NCI-H128 (cell line): Measurements from ENCODE around the gene PTPRCAP.
A peak's percentile ranks its signal among the peaks of the same experiment; 100 is the strongest.
"Not testable (repeated sequence)": the region's sequence is repeated elsewhere in the genome, so short reads cannot be mapped to it uniquely, and the experiment has no call there.

Experiments
- DNase-seq: peaks from one replicate; lab custom pipeline; 2025; ENCODE audit not compliant: unreplicated experiment; lab: John Stamatoyannopoulos, UW

PTPRCAP gene

DNA sequence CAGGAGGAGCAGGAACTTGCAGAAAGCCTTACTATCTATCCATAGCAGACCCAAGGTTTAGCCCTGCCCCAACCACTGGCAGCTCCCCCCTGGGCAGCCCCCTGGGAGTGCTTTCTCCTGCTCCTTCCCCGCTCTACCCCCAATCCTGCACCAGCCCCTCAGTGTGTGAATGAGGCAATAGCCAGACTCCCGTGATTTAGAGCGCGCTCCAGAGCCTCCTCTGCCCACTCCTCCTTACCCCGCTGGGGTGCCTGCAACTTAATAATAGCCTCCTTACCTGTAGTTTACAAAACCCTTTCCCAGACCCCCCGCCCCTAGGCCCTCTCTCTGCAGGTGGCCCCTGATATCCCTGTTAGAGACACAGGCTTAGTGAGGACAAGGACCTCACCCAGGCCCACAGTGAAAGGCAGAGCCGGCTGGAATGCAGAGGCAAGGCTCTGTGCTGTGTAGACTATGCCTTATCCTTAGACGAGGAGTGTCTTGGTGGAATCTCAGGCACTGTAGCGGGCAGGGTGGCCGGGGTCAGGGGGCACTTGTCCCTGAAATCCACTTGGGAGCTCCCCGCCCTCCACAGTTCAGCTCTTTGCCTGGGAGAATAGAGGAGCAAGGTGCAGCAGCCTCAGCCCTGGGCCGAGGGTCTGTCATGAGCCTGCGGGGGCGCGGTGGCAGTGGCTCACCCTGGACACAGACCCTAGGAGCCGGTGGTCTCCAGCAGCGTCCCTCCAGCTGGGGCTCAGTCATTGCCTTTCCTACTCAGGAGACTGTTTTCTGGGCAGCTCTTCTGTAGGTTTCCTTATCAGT, 26.3 kb downstream of the PTPRCAP start:
- DNase-seq: no peak

GRCh38 chr11:67410369-67410831, 27.1 kb downstream of the PTPRCAP start:
- DNase-seq: no peak

DNA sequence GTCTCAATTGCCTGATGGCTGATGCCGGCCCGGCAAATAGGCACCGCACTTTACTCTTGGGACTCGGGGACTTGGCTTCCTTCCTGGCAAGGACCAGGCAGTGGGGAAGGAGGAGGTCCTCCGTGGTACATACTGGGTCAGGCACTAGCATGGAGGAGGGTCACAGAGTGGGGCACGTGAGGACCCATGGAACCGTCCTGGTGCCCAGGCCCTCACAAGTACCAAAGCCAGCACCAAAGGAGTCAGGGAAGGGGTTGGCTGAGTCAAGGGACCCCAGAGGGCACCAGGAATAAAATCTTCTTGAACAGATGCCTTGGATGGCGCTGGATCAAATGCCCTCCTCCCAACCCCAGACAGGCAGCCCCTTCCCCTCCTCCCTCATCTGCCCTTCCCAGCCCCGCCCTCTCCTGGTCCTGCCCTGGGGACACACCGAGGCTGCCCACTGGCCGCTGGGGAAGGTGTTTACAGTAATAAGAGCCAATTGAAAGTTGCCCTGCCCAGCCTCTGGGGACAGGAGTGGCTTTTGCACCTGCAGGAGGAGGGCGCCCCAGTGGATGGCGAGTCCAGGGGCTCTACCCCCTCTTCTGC, 27.6 kb downstream of the PTPRCAP start:
- no peak for DNase-seq

- no peak for DNase-seq
These were observed 28.2 kb downstream of the PTPRCAP start for GRCh38 chr11:67409261-67409666.

DNA sequence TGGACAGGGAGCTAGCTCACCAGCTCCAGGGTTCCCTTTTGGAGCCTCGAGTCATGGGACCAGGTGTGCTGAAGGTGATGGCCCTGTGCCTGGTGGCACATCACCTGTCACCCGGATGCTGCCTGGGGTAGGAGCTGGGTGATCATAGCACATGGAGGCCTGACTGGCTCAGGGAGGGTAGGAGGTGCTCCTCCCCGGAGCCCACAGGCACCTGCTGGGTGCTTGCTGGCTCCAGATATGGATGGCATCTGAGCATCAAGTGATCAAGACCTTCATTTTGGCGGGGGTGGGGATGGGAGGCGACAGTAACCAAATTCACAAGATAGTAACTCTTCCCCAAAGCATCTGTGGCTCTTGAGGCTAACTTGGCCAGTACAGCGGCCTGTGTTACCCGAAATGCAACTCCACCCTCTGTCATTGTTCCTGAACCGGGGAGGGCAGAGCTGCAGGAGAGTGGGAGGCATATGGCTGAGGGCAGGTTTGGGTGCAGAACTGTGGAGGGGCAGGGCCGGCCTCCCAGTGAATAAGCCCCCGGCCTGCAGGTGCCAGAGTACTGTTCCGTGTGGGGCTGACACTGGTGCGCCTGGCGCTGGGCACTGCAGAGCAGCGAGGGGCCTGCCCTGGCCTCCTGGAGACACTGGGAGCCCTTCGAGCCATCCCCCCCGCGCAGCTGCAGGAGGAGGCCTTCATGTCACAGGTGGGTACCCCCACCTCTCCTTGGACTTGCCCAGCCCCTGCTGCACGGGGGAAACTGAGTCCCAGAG, 28.9 kb downstream of the PTPRCAP start:
- DNase-seq: no peak

DNA sequence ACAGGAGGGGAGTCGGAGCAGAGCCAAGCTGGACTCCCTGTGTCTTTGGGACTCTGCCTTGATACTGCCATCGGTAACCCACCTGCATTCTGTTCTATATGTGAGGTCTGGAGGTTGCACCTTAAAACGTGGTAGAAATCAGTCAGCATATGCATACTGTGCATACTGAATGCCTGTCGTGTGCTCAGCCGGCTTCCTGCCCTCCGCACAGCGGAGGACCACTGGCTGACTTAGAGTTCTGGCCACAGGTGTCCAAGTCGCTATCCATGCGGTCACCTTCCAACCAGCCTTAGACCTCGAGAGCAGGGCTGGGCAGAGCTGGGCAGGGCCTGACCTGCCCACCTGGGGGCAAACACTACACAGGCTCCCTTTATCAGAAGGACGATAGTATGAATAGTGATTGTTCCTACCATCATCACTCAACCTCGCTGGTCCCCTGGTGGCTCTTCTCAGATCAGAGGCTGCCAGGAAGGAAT, 29.8 kb downstream of the PTPRCAP start:
- DNase-seq: no peak

- no peak for DNase-seq
These were observed 30.4 kb downstream of the PTPRCAP start for GRCh38 chr11:67406969-67407687.

DNA sequence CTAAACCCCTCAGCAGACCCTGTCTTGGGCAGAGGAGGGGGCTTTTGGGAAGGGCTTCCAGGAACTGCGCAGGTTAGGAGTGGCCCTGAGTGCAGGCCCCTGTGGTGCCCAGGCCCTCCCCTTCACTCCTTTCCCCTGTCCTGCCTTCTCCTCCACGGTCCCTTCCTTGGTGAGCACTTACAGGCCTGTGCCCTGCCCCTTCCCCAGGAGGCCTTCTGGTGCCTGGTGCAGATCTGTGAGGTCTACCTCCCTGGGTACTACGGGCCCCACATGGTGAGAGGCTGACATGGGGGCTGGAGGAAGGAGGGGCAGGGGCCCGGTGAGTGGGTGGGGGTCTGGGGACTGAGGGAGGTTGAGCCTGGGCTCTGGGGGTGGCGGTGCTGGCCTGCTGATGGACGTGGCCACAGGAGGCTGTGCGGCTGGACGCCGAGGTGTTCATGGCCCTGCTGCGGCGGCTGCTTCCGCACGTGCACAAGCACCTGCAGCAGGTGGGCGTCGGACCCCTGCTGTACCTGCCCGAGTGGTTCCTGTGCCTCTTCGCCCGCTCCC, 31.0 kb downstream of the PTPRCAP start:
- no peak for DNase-seq

GRCh38 chr11:67405688-67406339, 31.7 kb downstream of the PTPRCAP start:
- DNase-seq: no peak

GRCh38 chr11:67405196-67405567, 32.3 kb downstream of the PTPRCAP start:
- no peak for DNase-seq

- no peak for DNase-seq
These were observed 32.8 kb downstream of the PTPRCAP start for GRCh38 chr11:67404515-67405195.

- not testable (repeated sequence) for DNase-seq
These were observed 34.4 kb downstream of the PTPRCAP start for GRCh38 chr11:67403085-67403484.

GRCh38 chr11:67402192-67402839, 35.2 kb downstream of the PTPRCAP start:
- not testable (repeated sequence) for DNase-seq

DNA sequence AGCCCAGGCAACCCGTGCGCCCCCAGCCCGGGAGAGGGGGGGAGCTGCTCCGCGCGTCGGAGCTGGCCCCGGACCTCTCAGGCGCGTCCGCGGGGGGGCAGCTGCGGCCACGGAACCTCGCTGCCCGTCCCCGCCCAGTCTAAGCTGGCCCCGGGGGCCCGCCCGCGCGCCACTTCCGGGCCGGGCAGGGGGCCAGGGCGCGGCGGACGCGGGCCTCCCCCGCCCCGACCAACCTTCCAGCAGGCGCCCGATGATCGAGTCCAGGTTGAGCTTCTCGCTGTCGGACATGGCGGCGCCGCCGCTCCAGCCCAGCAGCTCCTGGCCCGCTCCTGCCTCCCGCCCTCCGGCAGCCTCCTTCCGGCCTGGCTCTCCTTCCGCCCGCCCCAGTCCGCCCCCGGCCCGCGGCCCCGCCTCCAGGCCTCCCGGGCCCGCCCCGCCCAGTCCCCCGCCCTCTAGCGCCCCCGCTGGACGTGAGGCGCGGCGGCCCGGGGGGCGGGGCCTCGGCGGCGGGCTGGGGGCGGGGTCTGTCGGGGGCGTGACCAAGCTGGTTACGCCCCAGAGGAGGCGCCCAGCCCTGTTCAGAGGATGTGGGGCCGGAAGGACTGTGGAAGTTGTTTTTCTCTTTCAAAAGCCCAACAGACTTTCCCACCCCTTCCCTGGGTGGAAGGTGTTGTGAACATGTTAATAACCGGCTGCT, 35.8 kb downstream of the PTPRCAP start, which contains the start of gene PPP1CA:
Gene PPP1CA, minus strand, starts transcription at position 364 of the 697 bp plus-strand sequence. Its CDS starts 76 bp downstream, at position 288.
- peak; percentile 78 for DNase-seq

GRCh38 chr11:67400942-67401494, 36.5 kb downstream of the PTPRCAP start:
- DNase-seq: no peak

DNA sequence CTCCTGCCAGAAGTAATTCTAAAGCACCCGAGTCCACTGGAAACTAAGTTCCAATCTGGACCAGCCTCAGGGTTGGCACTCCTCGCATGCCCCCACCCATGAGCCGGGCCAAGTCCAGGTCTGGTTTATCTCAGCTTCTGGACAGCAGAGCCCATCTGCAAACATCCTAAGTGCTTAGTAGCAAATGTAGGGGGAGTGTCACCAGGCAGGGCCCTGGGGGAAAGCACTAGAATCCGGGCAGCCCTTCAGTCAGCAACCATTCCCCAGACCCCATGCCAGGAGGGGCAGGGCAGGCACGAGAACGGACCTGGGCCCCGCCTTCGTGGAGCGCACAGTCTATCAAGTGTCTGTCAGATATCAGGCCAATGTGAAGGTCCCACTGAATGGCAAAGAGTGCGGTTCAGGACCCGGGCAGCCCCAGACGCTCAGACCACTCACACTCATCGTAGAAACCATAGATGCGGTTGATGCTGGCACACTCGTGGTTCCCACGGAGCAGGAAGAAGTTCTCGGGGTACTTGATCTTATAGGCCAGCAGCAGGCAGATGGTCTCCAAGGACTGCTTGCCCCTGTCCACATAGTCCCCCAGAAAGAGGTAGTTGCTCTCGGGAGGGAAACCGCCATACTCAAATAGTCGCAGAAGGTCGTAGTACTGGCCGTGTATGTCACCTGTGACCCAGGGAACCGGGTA, 37.1 kb downstream of the PTPRCAP start:
- DNase-seq: no peak
